Prostate gland (tissue), 2 donors: Measurements from ENCODE around the gene LDLRAD4. TPM values are rescaled to one million over a fixed set of nuclear protein-coding genes. Genes with fewer than 3 reads are reported as not detected.

ENCODE experiments used
- DNase-seq: peaks from one replicate; pipeline ENCODE4 v3.0.0-alpha.2; 2019; ENCODE audit warnings: low spot score
- H3K27ac ChIP-seq, 2 donors: fragments of 200-600 bp; sonication (generic); 2 replicates each; pipeline ENCODE4 v1.5.1; 2017 to 2019
- H3K27me3 ChIP-seq: fragments of 200-600 bp; sonication (generic); replicated peaks from 2 replicates; pipeline ENCODE4 v1.5.1; 2019; ENCODE audit not compliant: insufficient read depth
- H3K36me3 ChIP-seq, 2 donors: fragments of 200-600 bp; sonication (generic); 1 replicate in 1 of 2; 2 replicates in 1 of 2; pipeline versions ENCODE4 v1.5.1 to v1.8.1; 2017 to 2019
- H3K4me1 ChIP-seq: fragments of 200-600 bp; sonication (generic); replicated peaks from 2 replicates; pipeline ENCODE4 v1.5.1; 2019
- H3K4me3 ChIP-seq, 2 donors: fragments of 200-600 bp; sonication (generic); 2 replicates each; pipeline ENCODE4 v1.5.1; 2017 to 2019
- H3K9me3 ChIP-seq: fragments of 200-600 bp; sonication (generic); 2 replicates; pipeline ENCODE4 v1.5.1; 2017
- CTCF ChIP-seq, 4 experiments: fragments of 200-600 bp in 2 of 4; fragments of 450-650 bp in 2 of 4; sonication (generic) in 2 of 4; IDR thresholded peaks; 1 replicate in 3 of 4; 2 replicates in 1 of 4; pipeline ENCODE4 v1.5.1; 2016 to 2019; ENCODE audit warnings: antibody characterized with exemption in 4 of 4, mild to moderate bottlenecking in 2 of 4, moderate library complexity in 2 of 4
- POLR2A ChIP-seq: fragments of 450-650 bp; IDR thresholded peaks from one replicate; pipeline ENCODE4 v1.6.1; 2016; ENCODE audit warnings: antibody characterized with exemption, mild to moderate bottlenecking
- POLR2AphosphoS5 ChIP-seq: sonication (generic); formaldehyde crosslinking; IDR thresholded peaks from one replicate; pipeline ENCODE4 v1.6.1; 2017; ENCODE audit warnings: antibody characterized with exemption
- WGBS: methylation state at CpG from one replicate; pipeline ENCODE4 v1.1.5; 2018; 5-methylcytosine and 5-hydroxymethylcytosine counted together
- intact Hi-C: fragments of 100-400 bp; cut with DNase I; formaldehyde crosslinking; loops from one replicate; pipeline ENCODE4 v1.14.2; 2022
- total RNA-seq, 2 donors: library from RNA; depleted of rRNA; stranded (reverse); fragments of >200 nt; gene quantifications; one replicate each; pipeline ENCODE4 v1.1.0, GENCODE V29; 2016

Gene LDLRAD4
- total RNA-seq, 2 donors from 2014 or later = 59.9 to 107 TPM

GRCh38 chr18:13235421-13235831 is 16.9 kb downstream of the LDLRAD4 start:
- no peaks in the 10 kb centered on the region for H3K36me3 ChIP-seq
- 69% methylated on average over 6 of the region's 6 CpGs for WGBS
- DNase-seq = no peak
- H3K27me3 ChIP-seq = no peaks in the 10 kb centered on the region
- no peak overlapping the region for H3K4me3 ChIP-seq
- intact Hi-C loops = loop anchor here (10.0 kb wide), 1 partner anchor 59 kb away; no protein-coding TSS in a partner anchor
- TF ChIP-seq POLR2A (no peak), CTCF (IDR thresholded peaks at IDR 0.05) (no peak), POLR2AphosphoS5 (no peak)
- no peaks in the 10 kb centered on the region for H3K4me1 ChIP-seq
- no peaks in the 10 kb centered on the region for H3K9me3 ChIP-seq
- H3K27ac ChIP-seq = no peak overlapping the region

GRCh38 chr18:13235981-13236380 is 17.4 kb downstream of the LDLRAD4 start:
- no peak for TF ChIP-seq CTCF (IDR thresholded peaks at IDR 0.05)
- TF ChIP-seq POLR2AphosphoS5 = no peak
- Histone ChIP-seq H3K4me3 (no peak overlapping the region), H3K27me3 (no peaks in the 10 kb centered on the region), H3K9me3 (no peaks in the 10 kb centered on the region), H3K4me1 (no peaks in the 10 kb centered on the region), H3K36me3 (no peaks in the 10 kb centered on the region), H3K27ac (no peak overlapping the region)
- DNase-seq = no peak
- 33% methylated on average over 8 of the region's 8 CpGs for WGBS
- intact Hi-C loops = loop anchor here (10.0 kb wide), 1 partner anchor 59 kb away; no protein-coding TSS in a partner anchor

GRCh38 chr18:13236411-13236810 is 17.9 kb downstream of the LDLRAD4 start:
- intact Hi-C loops = loop anchor here (10.0 kb wide), 1 partner anchor 58 kb away; no protein-coding TSS in a partner anchor
- no peak for DNase-seq
- Histone ChIP-seq H3K9me3 (no peaks in the 10 kb centered on the region), H3K27ac (no peak overlapping the region), H3K4me3 (no peak overlapping the region), H3K36me3 (no peaks in the 10 kb centered on the region), H3K4me1 (no peaks in the 10 kb centered on the region), H3K27me3 (no peaks in the 10 kb centered on the region)
- WGBS = 85% methylated on average over 9 of the region's 9 CpGs
- TF ChIP-seq POLR2A = no peak

GRCh38 chr18:13237073-13237472 is 18.5 kb downstream of the LDLRAD4 start:
- no peaks in the 10 kb centered on the region for H3K27me3 ChIP-seq
- no peaks in the 10 kb centered on the region for H3K36me3 ChIP-seq
- no peaks in the 10 kb centered on the region for H3K4me1 ChIP-seq
- intact Hi-C loops = loop anchor here (10.0 kb wide), 1 partner anchor 58 kb away; no protein-coding TSS in a partner anchor
- H3K27ac ChIP-seq = no peak overlapping the region
- DNase-seq = no peak
- TF ChIP-seq POLR2A (no peak), CTCF (IDR thresholded peaks at IDR 0.05) (no peak), POLR2AphosphoS5 (no peak)
- H3K9me3 ChIP-seq = no peaks in the 10 kb centered on the region
- WGBS = 91% methylated on average over 7 of the region's 7 CpGs
- no peak overlapping the region for H3K4me3 ChIP-seq

GRCh38 chr18:13237641-13238040 is 19.1 kb downstream of the LDLRAD4 start:
- Histone ChIP-seq H3K4me1 (no peaks in the 10 kb centered on the region), H3K36me3 (no peaks in the 10 kb centered on the region), H3K4me3 (no peak overlapping the region), H3K9me3 (no peaks in the 10 kb centered on the region), H3K27me3 (no peaks in the 10 kb centered on the region), H3K27ac (no peak overlapping the region)
- 93% methylated on average over 3 of the region's 3 CpGs for WGBS
- intact Hi-C loops = loop anchor here (10.0 kb wide), 1 partner anchor 57 kb away; no protein-coding TSS in a partner anchor
- no peak for DNase-seq
- TF ChIP-seq POLR2A (no peak), POLR2AphosphoS5 (no peak), CTCF (IDR thresholded peaks at IDR 0.05) (no peak)
